HPDE6-E6E7 (cell line): Measurements from ENCODE around the gene PISD.

Experiments
- DNase-seq: peaks from one replicate; pipeline ENCODE4 v3.0.0; 2011; ENCODE audit warnings: missing footprints; ENCODE audit errors: extremely low spot score

The PISD gene

DNA sequence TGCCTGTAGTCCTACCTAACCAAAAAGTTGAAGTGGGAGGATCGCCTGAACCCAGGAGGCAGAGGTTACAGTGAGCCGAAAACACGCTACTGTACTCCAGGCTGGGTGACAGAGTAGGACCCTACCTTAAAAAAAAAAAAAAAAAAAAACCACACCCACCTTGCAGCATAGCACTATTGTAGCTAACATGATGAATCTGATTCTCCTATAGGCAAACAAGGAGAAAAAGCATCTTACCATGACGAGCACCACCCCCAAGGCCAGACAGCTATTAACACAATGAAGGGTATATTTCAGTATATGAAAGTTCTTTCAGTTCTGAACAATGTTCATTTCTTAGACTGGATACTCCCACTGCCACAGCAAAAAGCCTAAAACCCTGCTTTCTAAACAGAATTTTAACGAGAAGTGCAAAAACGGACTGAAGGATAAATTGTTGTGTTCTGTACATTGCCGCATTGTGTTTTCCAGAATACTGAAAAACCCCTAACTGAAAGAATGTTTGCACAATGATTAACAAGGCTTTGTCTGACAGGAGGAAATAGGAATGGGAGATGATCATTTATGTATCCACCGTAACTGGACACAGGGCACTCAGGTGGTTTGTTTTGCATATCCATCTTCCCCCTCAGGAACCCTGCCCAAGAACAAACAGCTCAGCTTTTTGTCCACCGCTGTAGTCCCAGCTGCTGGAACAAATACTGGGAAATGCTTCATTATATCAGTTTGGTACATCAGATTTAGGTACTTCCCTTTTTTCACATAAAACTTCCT lies 8.9 kb downstream of the PISD start:
- DNase-seq: no peak

DNA sequence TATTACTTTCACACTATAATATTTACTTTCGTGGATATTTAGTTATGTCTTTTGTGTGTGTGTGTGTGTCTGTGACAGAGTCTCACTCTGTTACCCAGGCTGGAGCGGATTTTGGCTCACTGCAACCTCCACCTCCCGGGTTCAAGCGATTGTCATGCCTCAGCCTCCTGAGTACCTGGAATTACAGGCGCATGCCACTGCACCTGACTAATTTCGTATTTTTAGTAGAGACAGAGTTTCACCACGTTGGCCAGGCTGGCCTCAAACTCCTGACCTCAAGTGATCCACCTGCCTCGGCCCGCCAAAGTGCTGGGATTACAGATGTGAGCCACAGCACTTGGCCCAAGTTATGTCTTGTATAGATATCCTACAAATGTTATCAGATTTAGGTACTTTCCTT lies 9.9 kb downstream of the PISD start:
- DNase-seq: no peak

DNA sequence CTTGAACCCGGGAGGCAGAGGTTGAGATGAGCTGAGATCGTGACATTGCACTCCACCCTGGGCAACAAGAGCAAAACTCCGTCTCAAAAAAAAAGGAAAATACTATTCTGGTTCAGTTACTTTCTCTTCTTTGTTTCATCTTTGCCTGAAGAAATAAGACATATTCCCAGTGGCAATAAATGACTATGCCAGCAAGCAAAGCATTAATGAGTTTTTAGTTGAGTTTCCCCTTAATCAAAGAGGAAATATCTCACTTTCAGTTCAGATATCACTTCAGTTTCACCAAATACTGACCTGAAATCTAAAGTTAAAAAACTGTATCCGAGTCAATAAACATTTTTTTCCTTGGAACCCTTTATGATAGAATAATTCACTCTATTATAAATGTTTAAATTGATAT lies 10.4 kb downstream of the PISD start:
- no peak for DNase-seq

DNA sequence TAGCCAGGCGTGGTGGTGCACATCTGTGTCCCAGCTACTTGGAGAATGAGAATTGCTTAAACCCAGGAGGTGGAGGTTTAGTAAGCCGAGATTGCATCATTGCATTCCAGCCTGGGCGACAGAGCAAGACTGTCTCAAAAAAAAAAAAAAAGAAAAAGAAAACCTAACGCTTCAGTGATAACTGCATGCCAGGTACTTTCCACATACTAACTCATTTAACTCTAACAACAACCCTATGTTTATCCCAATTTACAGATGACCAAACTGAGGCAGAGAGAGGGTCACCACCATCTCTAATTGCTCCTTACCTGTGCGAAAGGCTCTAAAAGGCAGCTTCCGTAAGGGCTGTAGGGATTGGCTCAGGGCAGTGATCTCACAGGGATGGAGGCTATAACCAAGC lies 11.6 kb downstream of the PISD start:
- DNase-seq: no peak

DNA sequence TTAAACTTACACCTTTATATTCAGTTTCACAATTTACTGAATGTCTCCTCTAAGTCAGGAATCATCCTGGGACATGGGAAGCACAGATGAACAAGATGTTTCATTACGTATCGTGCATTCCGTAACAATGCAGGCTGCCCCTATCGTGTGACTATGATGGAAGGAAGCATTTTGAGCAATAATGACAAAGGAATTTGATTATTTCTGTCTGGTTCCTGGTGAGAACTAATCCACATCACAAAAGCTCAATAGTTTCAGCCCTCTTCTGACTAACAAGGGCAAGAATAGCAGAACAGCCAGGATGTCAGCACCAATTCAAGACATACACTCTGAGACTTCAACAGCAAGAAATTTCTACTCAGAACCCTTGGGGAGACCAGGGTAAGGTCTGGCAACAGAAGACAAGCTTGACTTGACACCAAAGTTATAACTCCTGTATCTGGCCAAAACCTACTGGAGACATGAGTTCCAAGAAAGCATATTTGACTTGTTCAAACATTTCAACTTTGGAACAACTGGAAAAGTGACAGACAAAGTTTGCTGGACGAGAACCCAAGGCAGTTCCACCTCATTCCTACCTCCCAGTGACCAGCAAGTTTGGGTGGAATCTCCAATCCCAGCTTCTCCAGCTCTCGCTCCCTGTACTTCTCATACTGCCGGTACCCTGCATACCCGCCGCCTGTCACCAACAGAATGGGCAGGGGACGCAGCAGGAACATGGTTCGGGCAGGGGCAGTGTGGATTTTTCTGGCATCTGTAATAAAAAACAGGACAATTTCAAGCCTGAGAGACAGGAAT lies 14.3 kb downstream of the PISD start:
- DNase-seq: no peak

DNA sequence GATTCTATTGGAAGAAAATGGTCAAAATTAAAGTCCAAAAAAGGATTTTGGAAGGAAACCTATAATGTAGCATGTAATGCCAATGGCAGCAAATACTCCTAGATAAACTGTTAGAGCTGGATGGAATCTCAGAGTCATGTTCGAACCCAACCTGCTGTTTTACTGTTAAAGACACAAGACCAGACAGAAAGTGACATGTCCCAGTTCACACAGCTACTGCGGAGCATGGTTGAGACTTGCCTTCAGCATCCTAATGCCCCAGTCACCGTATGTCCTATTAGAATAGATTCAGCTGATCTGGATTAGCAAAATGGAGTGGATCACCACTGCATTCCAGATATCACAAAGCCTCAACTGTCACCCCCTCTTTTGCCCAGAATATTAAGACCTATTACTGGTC lies 14.9 kb downstream of the PISD start:
- no peak for DNase-seq

DNA sequence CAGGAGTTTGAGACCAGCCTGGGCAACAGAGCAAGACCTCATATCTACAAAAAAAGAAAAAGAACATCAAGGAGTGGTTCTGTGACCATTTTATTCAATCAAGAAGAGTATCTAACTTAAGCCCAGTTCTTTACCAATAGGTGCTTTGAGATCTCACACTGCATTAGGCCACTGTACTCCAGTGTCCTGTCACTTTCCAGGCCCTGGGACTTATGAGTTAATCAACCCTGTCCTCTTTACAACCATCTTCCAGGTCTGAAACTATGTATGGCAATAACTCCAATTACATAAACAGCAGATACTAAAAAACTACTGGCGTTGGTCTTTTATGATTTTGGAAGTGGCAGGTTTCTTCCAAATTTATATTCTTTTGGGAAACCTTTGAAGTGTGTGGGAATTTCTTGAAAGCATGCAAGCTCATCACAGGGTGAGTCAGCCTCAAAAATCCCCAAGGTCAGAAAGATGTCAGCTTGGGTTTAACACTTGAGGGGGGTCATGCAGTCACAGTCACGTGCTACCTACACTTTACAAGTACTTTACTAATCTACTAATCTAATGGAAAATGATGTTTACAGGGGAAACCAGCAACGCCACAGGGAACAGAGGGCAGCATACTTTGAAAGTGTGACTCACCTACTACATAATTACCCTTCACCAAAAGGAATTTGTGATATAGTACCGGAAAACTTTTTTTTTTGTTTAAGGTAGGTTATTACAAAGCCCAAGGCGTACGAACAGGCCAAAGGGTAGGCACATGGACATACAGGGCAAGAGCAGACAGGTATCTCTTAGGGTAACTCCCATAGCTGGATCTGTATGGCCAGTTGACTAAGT lies 15.6 kb downstream of the PISD start:
- DNase-seq: peak; percentile 88

DNA sequence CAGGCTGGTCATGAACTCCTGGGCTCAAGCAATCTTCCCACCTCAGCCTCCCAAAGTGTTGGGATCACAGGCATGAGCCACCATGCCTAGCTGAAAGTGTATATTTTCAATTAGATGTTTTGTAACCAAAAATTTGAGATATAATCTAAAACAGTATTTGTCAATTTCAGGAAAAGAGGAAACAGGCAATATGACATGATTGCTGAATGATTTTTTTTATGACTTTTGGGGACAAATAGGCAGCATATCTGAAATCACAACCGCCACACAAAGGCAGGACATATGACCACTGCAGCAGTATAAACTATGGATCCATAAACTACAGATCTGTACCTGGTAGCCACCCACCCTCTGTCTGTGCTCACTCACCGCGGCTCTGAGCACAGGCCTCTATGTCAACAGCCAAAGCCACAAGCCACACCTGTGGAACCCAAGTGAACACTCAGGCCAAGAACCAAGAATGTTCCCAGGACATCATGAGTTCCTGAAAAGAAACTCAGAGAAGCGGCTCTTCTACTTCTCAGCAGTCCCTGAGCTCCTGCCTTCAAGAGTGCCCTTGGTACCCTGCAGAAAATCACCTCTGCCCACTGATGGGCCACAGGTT lies 22.5 kb downstream of the PISD start:
- DNase-seq: no peak

DNA sequence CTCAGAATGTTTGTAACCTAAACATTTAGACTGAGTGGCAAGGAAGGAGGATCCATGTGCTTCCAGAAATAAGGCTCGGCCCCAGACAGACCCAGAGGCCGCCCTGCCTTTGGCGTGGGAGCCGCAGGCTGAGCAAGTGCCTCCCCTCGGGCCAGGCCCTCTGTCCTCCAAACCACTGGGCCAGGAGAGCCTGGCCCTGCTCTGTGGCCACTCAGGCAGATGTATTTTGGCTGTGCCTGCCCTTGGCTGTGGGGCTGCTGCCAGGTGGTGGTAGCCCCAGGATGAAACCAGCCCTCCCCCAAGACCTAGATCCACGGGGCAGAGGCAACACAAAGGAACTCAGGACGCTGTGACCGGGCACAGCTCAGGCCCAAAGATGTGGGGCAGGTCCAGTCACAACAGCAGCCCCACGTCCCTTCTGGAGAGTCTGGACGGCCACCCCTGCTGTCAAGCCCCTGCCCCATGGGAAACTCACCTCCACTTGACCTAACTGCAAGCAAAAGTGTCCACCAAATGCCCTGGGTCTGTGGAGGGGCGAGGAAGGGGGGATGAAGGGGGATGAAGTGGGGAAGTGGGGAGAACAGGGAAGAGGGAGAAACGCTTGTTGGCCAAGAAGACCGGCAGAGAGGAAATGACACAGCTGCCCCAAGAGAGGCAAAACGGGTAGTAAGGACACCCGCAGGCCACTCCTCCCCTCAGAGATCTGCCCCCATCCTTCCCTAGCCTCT lies 24.0 kb downstream of the PISD start:
- no peak for DNase-seq

DNA sequence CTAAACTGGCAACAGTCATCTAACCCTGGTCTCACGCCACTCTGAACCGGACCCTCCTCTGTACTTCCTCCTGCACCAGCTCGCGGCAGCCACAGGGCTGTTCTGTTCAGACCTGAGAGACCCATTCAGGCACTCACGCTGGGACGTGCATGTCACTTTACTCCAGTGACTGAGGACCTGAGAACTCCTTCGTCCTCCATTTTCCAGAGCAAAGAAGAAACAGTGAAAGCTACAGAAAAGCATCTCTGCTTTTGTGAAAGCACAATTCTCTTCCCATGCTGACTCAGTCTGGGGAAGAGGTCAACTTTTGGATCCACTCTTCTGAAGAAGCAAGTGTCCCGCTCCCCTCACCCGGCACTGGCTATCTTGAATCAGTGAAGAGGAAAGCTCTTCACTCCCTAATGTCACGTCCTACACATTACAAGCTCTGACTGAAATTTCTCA lies 24.5 kb downstream of the PISD start:
- DNase-seq: no peak

DNA sequence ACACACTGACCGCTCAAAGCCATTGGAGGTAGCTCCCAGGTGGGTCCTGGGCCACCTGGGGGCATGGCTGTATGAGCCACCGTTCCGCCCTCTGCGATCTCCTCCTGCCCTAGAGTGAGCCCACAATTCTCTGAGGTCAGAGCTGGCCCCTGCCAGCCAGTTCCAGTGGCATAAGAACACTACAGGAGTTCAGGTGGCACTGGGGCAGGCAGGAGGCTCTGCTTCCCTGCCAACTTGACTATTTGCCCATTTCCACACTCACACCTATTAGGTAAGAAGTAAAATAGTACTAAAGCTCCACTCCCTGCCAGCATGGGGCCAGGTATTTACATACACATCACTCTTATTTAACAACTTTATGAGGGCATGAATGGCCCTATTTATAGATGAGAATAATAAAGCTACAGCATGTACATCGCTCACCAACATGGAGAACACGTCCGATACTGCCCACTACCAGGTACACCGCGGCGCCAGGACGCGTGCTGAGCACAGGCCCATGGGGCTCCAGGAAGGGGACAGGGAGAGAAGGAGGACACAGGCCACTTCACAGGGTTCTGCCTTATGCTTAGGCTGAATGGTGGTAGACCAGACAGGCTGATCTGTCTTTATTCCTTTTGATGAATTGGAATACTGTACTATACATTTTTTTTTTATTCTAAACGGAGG lies 26.2 kb downstream of the PISD start:
- no peak for DNase-seq

DNA sequence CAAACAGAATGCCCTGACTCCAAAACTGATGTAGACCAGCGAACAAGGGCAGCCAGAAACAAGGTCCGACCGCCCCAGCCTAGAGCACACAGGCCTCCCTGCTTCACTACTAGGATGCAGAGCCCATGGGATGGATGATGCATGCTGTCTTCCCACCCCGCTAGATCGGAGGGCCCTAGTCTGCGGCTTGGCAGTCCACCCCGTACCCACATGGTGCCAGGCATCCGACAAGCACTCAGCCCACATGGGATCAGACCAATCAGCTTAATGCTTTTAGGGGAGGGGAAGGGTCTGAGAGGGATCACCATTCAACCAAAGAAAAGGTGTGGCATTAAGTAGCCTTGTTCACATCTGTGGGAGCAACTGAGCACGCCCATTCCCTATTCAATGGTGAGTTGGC lies 30.6 kb downstream of the PISD start:
- no peak for DNase-seq

DNA sequence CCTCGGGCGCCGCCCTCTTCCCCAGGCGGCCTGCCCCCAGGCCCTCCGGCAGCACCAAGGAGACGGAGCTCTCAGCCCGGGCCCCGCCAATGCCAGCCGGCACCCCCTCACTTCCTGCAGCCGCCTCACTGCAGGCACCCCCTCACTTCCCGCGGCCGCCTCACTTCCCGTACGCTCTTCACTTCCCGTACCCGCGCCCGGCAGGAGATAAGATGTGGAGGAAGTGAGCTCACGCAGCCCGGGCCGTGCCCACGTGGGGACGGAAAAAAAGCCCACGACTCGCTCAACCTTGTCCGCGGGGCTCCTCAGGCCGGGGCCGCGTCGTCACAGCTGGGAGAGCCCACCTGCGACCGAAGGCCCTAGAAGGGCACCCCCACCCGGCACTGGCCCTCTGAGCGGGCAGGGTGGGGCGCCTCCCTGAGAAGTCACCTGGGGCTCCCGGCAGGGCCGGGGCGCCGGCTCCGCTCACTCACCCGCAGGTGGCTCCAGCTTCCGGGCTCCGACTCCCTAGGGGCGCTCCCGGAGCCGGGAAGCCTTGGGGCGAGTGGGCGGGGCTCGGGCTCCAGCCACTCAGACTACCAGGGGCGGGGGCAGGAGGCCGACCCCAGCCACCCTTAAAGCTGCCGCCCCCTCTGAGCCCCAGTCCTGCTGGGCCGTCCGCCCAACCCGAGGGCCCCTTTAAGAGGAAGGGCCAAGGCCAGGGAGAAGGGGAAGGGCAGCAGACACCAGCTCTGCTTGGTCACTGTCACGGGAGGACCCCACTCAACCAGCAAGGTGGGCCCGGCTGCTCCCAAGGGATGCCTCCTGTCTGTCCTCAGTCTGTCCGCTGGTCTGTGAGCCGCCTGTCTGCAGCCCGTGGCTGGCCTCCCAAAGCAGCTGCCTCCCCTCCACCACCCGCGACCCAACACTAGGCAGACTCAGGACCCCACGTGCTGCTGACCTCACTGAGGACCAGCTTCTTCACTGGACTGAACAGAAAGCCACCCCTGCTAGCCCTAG lies 31.4 kb downstream of the PISD start:
- peak; percentile 70 for DNase-seq

DNA sequence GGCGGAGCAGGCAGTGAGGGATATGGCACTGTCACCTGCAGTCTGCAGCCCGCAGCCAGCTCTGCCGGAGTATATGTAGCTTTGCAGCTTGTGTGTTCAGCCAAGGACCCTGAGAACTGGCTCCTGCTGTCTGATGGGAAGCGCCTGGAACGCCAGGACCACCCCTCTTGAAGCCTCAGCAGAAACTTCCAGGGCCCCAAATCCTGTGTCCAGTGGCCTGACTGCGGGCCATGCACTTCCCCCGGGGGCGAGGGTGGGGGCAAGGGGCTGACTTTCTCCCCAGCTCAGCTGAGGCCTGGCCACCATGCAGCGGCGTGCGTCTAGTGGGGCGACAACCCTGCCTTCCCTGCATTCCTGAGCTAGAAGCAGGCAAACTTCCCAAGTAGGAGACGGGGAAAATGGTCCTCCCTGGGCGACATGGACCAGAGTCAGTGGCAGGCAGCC lies 32.3 kb downstream of the PISD start:
- DNase-seq: no peak

DNA sequence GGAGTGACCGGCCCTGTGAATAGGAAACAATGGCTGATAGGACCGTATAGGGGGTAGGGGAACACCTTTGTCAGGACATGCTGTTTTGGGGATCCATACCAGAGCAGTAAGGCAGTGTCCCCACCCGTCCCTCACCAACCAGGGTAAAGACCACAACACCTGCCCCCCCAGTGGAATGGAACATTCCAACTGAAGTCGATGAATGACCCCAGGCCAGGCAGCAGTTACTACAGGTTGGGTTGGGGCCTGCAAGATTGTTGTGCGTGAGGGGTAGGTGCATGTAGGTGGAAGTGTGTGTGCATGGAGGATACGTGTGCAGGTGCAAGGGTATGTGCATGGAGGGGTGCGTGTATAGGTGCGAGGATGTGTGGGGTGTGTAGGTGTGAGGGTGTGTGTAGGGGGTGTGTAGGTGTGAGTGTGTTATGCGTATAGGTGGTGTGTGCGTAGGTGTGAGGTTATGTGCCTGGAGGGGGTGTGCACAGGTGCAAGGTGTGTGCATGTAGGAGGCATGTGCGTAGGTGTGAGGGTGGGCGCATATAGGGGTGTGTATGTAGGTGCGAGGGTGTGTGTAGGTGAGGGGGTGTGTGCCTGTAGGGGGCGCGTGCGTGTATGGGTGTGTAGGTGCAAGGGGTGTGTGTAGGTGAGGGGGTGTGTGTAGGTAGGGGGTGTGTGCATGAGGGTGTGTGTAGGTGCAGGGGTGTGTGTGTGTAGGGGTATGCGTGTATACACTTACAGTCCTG lies 32.9 kb downstream of the PISD start:
- no peak for DNase-seq

DNA sequence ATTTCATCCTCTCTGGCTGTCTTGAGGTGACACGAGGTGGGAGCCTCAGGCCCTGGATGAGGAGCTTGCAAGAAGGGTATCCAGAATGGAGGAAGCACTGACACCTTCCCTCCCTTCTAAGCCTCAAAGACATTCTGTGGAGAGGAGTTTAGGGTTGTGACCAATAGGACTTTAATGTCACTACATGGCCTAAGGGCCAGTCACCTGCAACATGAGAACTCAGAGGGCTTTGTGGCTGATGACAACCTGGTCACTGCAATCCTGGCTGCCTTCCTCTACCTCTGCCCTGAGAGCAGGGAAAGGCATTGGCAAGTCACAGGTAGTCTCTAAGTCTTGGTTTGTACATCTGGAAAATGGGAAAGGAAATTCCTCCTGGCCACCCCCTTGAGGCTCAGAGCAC lies 33.7 kb downstream of the PISD start:
- DNase-seq: no peak

DNA sequence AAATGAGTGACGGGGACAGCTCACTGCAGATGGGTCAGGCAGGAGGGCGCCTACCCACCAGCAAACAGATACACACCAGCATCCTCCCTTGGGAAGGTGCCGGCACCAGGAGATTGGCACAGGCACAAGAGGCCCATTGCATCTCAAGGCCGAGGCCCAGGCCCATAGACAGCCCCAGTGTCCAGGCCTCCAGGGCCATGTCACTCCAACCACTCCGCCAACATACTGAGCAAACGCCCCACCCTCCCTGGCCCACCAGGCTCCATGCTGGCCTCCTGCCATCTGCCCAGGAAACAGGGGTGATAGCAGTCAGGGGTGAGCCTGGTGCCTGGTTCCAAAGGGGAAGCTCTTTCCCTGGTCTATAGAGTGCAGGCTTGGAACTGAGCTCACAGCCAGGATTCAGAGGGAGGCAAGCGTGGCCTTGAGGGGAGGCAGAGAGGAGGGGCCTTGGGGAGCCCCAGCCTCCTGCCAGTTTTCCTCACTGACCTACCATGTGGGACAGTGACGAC lies 34.7 kb downstream of the PISD start:
- no peak for DNase-seq

DNA sequence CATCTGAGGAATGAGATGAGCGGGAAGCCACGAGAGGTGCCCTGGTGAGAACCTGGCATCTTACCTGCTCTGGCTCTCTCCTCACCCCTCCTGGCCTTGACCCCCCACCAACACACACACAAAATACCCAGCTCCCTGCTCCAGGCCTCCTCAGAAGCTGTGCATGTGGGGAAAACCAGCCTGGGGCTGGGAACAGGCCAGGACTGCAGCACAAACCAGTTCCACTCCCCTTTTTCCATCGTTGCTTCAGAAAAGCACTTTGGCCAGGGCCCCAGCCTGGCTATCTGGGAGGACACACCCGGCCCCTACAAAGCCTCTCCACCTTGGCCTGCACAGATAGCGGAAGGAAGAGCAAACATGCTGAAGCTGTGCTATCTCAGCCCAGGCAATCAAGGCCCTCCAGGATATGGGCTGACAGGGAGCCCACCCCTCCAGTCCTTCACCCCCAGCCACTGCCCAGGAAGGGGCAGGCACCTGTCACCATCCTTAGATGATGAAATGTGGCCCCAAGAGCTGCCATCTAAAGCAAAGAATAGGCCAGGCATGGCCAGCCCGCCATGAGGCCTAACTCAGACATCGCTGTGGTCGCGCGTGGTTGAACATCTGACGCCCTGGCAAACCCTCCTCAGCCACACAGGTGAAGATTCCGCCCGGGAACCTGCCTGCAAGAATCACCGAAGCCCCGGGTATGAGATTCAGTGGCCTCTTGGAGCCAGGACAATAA lies 35.4 kb downstream of the PISD start:
- no peak for DNase-seq
